KG1 (cell line): ENCODE data around the gene DOC2A.
"Not testable (repeated sequence)": the region's sequence is repeated elsewhere in the genome, so short reads cannot be mapped to it uniquely, and the experiment has no call there.

Source experiments
- DNase-seq: peaks from one replicate; lab custom pipeline; 2025; lab: John Stamatoyannopoulos, UW

DOC2A gene

DNA sequence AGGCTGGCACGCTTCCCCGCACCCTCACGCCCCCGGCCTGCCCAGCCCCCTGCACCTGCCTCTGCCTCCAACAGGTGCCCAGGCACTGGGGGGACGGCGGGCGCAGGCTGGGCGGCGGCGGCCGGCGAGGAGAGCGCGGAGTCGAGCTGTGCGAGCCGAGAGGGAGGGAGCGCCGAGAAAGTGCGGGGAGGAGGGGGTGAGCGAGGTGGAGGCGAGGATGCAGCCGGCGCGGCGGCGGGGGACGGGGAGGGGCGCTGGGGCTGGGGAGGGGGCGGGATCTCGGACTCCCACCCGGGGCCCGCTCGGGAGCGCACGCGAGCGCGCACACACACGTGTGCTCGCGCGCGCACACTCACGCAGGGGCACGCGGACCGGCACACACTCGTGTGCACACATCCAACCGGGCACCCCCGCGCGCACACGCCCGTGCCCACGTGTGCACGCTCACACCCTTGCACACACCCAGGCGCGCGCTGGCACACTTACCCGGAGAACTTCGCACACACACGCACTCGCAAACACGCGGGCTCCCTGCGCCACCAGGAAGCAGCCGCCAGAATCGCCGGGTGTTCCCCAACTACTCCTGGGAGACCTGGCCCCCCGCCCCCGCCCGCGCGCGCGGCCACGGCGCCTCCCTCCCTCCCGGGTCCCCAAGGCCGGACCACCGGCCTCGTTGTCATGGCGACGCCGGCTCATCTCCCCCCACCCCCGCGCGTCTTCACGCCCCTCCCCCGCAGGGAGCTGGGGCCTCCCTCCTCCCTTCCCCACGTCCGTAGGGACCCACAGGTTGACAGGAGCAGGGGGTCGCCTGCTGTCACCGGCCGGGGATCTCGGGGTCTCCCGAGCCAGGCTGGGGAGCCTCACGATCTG is at the start of gene DOC2A:
DOC2A (minus strand) TSS at position 184 of the 870 bp plus-strand sequence. CDS start 805 bp downstream, outside the sequence.
- DNase-seq = no peak

DNA sequence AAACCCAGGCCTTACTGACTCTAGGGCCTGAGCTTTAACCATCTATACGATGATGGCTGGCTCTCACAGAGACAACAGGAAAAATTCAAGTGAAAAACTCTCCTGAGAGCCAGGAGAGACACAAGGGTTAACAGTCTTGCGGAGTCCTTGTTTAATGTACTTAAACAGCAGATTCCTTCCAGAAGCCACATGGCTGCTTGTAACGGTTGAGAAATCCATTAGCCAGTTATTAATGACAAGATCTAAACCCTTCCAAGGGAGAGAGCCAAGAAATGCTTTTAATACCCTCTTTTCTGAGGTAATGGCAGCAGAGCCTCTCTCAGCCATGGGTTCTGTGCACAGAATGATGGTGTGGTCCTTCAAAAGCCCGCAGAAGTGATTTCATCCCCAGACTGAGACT is 49.5 kb upstream of the DOC2A start:
- DNase-seq = no peak

DNA sequence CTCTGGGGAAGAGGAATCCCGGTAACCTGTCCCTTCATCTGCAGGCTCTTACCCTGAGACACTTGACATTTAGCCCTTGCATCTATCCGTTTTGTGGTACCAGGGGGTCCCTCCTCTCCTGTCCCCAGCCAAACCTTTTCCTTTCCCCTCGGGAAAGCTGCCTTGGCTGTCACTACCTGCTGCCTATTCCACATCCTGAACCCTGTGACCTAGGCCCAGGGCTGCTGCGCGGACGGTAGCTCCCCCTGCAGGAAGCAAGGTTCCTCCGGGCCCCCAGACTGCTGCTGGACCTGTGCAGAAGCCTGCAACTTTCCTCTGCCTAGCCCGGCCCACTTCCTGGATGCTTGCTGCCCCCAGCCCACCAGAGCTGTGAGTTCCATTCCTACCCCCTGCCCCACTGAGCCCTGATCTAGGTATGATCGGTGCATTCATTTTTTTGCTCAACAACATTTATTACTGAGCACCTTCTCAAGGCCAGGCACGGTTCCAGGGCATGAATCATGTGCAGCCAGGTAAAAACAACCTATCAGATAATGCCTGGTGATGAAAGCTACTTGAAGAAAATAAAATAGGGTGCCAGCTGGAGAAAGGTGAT is 44.2 kb upstream of the DOC2A start:
- peak; percentile 10 for DNase-seq

GRCh38 chr16:30054451-30054850 is 43.6 kb upstream of the DOC2A start:
- no peak for DNase-seq

DNA sequence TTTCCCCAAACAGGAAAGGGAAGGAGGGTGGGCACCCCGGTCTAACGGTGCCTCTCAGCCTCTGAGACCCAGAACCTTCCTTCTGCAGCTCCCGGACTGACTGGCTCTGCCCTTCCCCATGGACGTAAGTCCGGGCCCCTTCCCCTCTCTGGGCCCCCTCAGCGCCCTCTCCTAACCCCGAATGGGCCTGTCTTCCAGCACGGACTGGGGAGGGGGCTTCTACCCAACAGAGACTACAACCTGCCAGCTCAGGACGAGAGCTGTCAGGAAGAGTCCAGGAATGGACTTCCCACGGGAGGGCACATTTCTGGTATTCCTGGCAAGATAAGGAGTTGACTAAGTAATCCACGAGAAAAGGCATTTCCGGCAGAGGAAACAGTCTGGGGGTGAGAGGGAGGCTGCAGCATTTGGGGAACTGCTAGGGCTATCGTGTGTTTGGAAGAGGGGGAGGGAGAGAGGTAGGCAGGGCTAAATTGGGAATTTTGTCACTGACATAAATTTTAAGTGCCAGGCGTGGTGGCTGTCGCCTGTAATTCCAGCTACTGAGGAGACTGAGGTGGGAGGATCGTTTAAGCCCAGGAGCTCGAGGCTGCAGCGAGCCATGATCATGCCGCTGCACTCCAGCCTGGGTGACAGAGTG is 42.7 kb upstream of the DOC2A start:
- DNase-seq = no peak

- DNase-seq = peak; percentile 73
Observed at GRCh38 chr16:30052671-30053372, 42.0 kb upstream of the DOC2A start.

DNA sequence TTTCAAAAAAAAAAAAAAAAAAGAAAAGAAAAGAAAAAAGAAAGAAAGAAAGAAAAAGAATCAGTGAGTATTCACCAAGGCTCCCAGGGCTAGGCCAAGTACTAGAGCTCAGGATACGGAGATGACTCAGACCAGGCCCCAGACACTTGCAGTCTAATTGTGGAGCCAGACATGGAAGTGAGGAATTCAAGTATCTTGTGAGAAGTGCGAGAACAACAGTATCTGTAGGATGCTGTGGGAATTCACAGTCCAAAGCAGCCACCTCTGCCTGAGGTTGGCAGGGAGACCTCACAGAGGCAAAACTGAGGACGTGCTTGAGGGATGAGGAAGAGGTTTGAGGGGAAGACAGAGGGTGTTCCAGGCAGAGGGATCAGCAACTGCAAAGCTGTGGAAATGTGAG is 40.7 kb upstream of the DOC2A start:
- DNase-seq = no peak

DNA sequence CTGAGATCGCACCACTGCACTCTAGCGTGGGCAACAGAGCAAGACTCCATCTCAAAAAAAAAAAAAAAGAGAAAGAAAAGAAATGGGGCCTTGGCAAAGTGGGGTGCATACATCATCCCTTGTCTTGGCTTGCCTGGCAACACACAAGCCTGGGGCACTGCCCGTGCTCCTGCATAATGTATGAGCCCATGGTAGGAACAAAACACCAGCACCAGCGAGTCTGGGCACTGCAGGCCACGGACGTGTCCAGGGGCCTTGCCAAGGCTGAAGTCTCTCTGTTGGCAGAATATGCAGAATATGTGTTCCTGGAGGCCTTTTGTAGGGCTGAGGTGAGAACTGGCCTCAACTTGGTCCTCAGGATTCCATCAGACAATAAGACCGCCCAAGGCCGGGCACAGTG is 39.0 kb upstream of the DOC2A start:
- no peak for DNase-seq

DNA sequence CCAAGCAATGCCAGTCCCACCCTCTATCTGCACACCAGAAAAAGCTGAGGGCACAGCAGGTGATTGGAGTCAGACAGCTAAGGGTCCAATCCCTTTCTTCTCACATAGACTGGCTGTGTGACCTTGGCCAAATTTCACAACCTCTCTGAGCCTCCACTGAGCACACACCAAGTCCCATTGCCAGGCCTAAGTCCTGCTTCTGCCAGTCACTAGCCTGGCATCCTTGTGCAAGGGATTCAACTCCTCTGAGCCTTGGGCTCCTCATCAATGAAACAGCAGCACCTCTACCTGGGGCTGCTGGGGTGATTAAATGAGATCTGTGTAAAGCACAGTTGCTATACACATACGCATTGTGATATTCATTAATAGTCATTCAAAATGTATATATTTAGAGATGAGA is 35.8 kb upstream of the DOC2A start:
- DNase-seq = no peak

DNA sequence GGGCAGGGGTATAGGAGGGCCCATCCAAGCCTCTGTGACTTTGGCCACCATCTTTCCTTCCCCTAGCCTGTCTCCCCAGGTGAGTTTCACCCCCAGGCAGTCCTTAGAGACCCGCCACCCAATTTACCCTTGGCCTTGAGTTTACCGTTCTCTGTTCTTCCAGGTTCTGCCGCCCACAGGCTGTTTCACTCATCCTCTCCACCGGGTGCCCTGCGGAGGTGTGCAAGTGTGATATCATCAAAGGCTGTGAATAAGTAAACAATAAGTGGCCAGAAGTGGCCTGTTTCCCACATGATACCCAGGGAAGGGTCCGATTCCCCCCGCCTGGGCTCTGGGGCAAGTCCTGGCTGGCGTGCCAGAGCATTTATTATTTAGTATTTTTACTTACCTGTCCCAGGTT is 35.4 kb upstream of the DOC2A start:
- DNase-seq = no peak

DNA sequence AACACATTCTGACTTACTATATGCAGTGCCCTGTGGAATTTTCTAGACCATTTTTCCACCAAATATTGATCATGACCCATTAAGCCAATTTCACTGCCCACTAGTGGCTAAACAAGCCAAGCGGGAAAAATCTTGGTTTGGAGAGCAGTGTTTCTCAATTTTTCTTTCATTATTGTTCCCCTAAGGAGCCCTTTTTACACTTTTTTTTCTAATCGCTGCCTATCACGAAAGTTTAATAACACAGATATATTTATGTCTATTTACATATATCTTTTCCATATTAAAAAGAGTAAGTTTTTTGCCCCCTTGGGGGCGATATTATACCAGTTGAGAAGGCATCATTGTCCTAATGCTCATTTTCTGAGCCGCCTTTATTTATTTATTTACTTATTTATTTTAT is 31.0 kb upstream of the DOC2A start:
- DNase-seq = no peak

GRCh38 chr16:30040690-30041089 is 29.9 kb upstream of the DOC2A start:
- not testable (repeated sequence) for DNase-seq

DNA sequence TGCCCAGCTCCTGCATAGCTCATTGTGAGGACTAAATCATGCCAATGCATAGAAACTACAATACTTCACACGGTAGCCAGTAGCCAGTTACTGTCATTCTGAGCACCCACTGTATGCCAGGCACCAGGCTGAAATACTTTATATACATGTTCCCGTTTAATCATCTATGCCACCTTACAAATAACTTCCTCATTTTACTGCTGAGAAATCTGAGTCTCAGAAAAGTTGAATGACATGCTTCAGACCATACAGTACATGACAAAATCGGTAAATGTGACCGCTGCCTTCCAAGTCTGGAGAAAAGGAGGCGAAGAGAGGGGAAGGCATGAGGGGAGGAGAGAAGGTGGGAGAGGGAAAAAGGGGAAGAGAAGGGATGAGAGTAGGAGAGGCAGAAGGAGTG is 29.4 kb upstream of the DOC2A start:
- no peak for DNase-seq

DNA sequence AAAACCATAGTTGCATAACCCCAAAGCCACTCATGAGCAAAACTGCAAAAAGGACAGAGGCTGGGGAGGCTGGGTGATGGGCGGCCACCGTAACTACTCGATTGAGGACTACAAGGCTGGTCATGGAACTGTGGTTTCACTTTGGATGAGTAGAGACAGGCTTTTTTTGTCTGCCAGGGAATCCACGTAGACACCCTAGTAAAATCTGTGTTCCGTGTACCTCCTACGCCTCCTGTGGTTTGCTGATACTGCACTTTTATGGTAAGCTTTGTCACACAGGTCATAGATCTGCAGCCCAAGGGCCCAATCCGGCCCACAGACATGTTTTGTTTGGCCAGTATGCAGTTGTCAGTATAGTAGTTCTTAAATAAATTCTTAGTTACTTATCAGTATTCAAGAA is 22.4 kb upstream of the DOC2A start:
- no peak for DNase-seq

DNA sequence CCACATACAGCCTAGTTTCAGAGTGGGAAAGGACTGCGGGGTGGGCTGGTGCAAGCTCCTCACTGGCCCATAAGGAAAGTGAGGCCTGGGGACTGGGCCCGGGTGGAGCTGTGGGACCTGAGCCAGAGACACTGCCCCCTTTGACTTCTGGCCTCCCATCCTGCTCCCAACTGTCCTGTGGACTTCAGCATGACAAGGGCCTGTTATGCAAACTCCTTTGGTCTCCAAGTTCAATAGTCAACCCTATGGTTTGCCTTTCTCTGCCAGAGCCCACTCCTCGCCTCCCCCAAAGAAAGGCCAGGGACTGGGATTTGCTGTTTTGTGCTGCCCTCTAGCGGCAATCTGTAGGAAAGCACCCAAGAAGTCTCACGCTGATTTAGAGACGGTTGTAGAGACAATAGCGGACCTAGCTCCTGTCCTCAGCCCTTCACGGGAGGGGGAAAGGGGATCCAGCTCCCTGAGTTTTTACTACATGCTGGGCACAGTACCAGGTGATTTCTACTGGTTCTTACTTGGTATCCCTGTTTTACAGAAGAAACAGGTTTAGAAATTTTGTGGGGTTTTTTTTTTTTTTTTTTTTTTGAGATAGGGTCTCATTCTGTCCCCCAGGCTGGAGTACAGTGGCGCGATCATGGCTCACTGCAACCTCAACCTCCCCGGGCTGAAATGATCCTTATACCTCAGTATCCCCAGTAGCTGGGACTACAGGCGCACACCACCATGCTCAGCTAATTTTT is 21.4 kb upstream of the DOC2A start:
- DNase-seq = peak; percentile 40

DNA sequence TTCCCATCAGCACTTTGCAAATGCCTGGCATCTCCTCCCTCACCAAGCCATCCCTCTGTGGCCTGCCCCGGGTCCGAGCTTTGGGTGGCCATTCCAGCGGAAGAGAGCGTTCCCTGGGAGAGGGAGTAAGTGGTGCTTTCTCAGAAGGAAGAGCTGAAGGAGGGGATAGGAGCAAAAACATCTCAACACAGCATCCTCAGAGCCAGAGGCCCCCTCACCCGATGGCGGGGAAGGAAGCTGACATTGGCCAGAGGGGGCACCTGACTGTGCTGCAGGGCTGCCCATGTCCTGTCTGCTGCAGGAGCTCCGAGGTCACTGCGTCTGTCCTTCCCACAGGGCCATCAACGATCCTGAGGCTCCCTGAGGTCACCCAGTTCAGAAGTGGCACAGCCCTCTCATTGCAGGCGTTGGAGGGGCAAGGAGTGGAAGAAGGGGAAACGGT is 20.7 kb upstream of the DOC2A start:
- no peak for DNase-seq

DNA sequence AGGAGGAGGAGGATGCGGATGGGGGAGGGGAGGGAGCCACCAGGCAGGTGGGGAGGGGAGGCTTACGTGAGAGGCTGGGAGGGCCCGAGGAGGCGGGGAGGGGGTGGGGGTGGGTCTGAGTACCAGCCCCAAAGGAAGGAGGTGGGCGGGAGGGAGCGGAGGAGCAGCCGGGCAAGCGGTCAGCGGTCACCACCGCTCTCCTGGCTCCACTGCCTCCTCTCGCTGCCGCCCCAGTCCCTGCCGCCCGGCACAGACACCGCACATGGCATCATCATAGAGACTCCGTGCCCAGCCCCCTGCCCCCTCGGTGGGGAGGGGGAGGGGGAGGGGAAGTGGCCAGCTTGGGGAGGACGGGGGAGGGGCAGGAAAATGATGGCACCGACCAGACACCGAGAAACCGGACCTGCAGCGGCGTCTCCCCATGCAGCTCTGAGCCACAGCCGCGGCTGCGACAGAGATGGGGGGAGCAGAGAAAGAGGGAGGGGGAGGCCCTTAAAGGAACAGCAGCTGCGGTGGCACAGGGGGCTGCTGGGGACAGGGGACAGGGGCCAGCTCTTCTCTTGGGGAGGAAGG is 20.1 kb upstream of the DOC2A start, which contains the start of gene TLCD3B:
TLCD3B (minus strand) TSS at position 431 of the 573 bp plus-strand sequence. CDS start 744 bp downstream, outside the sequence.
- DNase-seq = no peak

GRCh38 chr16:30030011-30030685 is 19.3 kb upstream of the DOC2A start:
- no peak for DNase-seq

GRCh38 chr16:30028438-30029076 is 17.7 kb upstream of the DOC2A start:
- DNase-seq = no peak
